ENCODE results near the gene CCNY.

Gene CCNY

DNA sequence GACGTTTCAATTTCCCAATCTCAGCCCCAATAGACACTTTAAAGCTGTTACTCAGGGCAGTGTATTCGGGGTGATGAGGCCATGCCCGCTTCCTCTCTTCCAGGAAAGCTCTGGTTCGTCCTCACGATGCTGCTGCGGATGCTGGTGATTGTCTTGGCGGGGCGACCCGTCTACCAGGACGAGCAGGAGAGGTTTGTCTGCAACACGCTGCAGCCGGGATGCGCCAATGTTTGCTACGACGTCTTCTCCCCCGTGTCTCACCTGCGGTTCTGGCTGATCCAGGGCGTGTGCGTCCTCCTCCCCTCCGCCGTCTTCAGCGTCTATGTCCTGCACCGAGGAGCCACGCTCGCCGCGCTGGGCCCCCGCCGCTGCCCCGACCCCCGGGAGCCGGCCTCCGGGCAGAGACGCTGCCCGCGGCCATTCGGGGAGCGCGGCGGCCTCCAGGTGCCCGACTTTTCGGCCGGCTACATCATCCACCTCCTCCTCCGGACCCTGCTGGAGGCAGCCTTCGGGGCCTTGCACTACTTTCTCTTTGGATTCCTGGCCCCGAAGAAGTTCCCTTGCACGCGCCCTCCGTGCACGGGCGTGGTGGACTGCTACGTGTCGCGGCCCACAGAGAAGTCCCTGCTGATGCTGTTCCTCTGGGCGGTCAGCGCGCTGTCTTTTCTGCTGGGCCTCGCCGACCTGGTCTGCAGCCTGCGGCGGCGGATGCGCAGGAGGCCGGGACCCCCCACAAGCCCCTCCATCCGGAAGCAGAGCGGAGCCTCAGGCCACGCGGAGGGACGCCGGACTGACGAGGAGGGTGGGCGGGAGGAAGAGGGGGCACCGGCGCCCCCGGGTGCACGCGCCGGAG lies 271.4 kb downstream of the CCNY start:
- Histone ChIP-seq H3K36me3 (ENCODE audit: insufficient read depth, insufficient read length, low read length) (no peaks in the 10 kb centered on the region), H3K27me3 (ENCODE audit: insufficient read depth, insufficient read length) (no peaks in the 10 kb centered on the region), H3K9ac (ENCODE audit: insufficient read length, low read depth) (no peak overlapping the region), H3K4me1 (ENCODE audit: insufficient read depth, insufficient read length) (peaks cover 2% of the 10 kb centered on the region), H3K4me3 (ENCODE audit: insufficient read length, low read depth) (no peak overlapping the region), H3K9me3 (ENCODE audit: insufficient read depth, low read length) (no peaks in the 10 kb centered on the region)
- DNase-seq (ENCODE audit: low read depth, low spot score), result no peak
- no peak for TF ChIP-seq ZNF274 (IDR thresholded peaks at IDR 0.05; ENCODE audit: low read depth, low read length)
- no peak for TF ChIP-seq YY1 (IDR thresholded peaks at IDR 0.05; ENCODE audit: insufficient read depth, insufficient read length)
- no peak for TF ChIP-seq SUZ12 (IDR thresholded peaks at IDR 0.05; ENCODE audit: extremely low read depth, insufficient read depth, insufficient read length)

DNA sequence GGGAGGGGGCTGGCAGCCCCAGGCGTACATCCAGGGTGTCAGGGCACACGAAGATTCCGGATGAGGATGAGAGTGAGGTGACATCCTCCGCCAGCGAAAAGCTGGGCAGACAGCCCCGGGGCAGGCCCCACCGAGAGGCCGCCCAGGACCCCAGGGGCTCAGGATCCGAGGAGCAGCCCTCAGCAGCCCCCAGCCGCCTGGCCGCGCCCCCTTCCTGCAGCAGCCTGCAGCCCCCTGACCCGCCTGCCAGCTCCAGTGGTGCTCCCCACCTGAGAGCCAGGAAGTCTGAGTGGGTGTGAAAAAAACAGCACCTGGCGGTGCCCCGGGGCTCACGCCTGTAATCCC lies 272.0 kb downstream of the CCNY start:
- H3K4me3 ChIP-seq (ENCODE audit: insufficient read length, low read depth), result no peak overlapping the region
- no peak for TF ChIP-seq YY1 (IDR thresholded peaks at IDR 0.05; ENCODE audit: insufficient read depth, insufficient read length)
- no peak for TF ChIP-seq ZNF274 (IDR thresholded peaks at IDR 0.05; ENCODE audit: low read depth, low read length)
- TF ChIP-seq SUZ12 (IDR thresholded peaks at IDR 0.05; ENCODE audit: extremely low read depth, insufficient read depth, insufficient read length), result no peak
- no peak for DNase-seq (ENCODE audit: low read depth, low spot score)
- peaks cover 2% of the 10 kb centered on the region for H3K4me1 ChIP-seq (ENCODE audit: insufficient read depth, insufficient read length)
- no peaks in the 10 kb centered on the region for H3K9me3 ChIP-seq (ENCODE audit: insufficient read depth, low read length)
- no peaks in the 10 kb centered on the region for H3K27me3 ChIP-seq (ENCODE audit: insufficient read depth, insufficient read length)
- no peaks in the 10 kb centered on the region for H3K36me3 ChIP-seq (ENCODE audit: insufficient read depth, insufficient read length, low read length)
- H3K9ac ChIP-seq (ENCODE audit: insufficient read length, low read depth), result no peak overlapping the region

DNA sequence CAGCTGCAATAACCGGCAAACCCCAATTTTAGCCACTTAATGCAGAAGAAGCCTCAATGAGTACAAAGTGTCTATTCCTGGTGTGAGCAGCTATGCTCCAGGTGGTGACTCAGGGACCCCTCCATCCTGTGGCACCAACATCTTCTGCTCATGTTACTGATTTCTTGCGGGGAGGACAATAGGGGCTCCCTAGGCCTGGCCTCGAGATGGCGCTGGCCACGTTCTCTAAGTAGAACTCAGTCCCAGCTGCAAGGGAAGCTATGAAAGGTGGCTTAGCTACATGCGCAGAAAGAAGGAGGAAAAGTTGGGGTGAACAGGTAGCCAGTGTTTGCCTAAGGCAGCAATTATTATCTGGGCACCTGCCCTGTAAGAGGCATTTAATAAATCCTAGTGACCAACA lies 275.4 kb downstream of the CCNY start:
- no peak for DNase-seq (ENCODE audit: low read depth, low spot score)
- no peaks in the 10 kb centered on the region for H3K27me3 ChIP-seq (ENCODE audit: insufficient read depth, insufficient read length)
- no peaks in the 10 kb centered on the region for H3K36me3 ChIP-seq (ENCODE audit: insufficient read depth, insufficient read length, low read length)
- H3K4me1 ChIP-seq (ENCODE audit: insufficient read depth, insufficient read length), result no peaks in the 10 kb centered on the region
- TF ChIP-seq YY1 (IDR thresholded peaks at IDR 0.05; ENCODE audit: insufficient read depth, insufficient read length), result no peak
- no peak for TF ChIP-seq ZNF274 (IDR thresholded peaks at IDR 0.05; ENCODE audit: low read depth, low read length)
- TF ChIP-seq SUZ12 (IDR thresholded peaks at IDR 0.05; ENCODE audit: extremely low read depth, insufficient read depth, insufficient read length), result no peak
- H3K4me3 ChIP-seq (ENCODE audit: insufficient read length, low read depth), result no peak overlapping the region
- no peaks in the 10 kb centered on the region for H3K9me3 ChIP-seq (ENCODE audit: insufficient read depth, low read length)
- H3K9ac ChIP-seq (ENCODE audit: insufficient read length, low read depth), result no peak overlapping the region

DNA sequence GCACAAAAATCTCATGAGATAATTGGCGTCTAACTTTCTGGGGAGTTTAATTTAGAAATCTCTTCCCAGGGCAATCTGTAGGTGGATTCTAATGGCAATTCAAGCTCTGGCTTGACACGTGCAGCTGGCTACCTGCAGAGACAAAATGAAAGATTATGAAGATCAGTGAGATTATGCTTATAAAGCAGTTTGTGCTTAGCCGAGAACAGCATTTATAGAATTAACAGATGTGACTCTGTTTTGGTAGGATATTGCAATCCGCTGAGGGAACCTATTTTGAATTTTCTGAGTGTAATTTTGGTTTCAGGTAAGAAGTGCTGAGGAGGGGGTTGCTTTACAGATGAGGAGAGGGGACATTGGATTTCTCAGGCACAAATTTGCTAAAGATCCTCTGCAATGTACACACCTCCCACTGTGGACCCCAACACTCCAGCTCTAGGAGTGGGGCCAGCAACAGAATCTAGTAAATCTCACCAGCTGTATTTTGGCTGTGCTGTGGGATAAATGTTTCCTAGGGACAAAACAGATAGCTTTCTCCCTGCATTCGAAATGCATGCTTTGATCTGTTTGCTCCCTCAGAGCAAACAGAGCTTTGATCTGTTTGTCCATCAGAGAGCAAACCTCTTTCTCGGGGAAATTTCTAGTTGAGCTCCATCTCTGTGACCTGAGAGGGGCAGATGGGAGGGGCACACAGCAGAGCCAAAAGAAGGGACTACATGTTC lies 276.2 kb downstream of the CCNY start:
- Histone ChIP-seq H3K36me3 (ENCODE audit: insufficient read depth, insufficient read length, low read length) (no peaks in the 10 kb centered on the region), H3K27me3 (ENCODE audit: insufficient read depth, insufficient read length) (no peaks in the 10 kb centered on the region), H3K4me1 (ENCODE audit: insufficient read depth, insufficient read length) (no peaks in the 10 kb centered on the region), H3K4me3 (ENCODE audit: insufficient read length, low read depth) (no peak overlapping the region), H3K9ac (ENCODE audit: insufficient read length, low read depth) (no peak overlapping the region), H3K9me3 (ENCODE audit: insufficient read depth, low read length) (no peaks in the 10 kb centered on the region)
- no peak for TF ChIP-seq SUZ12 (IDR thresholded peaks at IDR 0.05; ENCODE audit: extremely low read depth, insufficient read depth, insufficient read length)
- TF ChIP-seq YY1 (IDR thresholded peaks at IDR 0.05; ENCODE audit: insufficient read depth, insufficient read length), result no peak
- DNase-seq (ENCODE audit: low read depth, low spot score), result no peak

DNA sequence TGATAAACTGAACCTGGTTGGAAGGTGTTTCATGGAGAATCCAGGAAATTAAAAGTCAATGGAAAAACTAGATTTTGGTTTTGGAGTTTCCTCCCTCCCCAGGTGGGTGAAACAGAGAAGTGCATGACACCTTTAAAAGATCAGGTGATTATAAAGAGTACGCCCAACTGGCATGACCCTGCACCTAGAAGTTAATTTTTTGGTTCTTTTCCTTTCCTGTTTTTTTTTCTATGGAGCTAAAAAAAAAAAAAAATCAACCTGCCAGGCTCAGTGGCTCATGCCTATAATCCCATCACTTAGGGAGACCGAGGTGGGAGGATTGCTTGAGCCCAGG lies 276.8 kb downstream of the CCNY start:
- H3K9me3 ChIP-seq (ENCODE audit: insufficient read depth, low read length), result no peaks in the 10 kb centered on the region
- no peaks in the 10 kb centered on the region for H3K4me1 ChIP-seq (ENCODE audit: insufficient read depth, insufficient read length)
- H3K27me3 ChIP-seq (ENCODE audit: insufficient read depth, insufficient read length), result no peaks in the 10 kb centered on the region
- H3K36me3 ChIP-seq (ENCODE audit: insufficient read depth, insufficient read length, low read length), result no peaks in the 10 kb centered on the region
- no peak overlapping the region for H3K4me3 ChIP-seq (ENCODE audit: insufficient read length, low read depth)
- H3K9ac ChIP-seq (ENCODE audit: insufficient read length, low read depth), result no peak overlapping the region
- TF ChIP-seq YY1 (IDR thresholded peaks at IDR 0.05; ENCODE audit: insufficient read depth, insufficient read length), result no peak
- no peak for TF ChIP-seq ZNF274 (IDR thresholded peaks at IDR 0.05; ENCODE audit: low read depth, low read length)
- no peak for TF ChIP-seq SUZ12 (IDR thresholded peaks at IDR 0.05; ENCODE audit: extremely low read depth, insufficient read depth, insufficient read length)
- no peak for DNase-seq (ENCODE audit: low read depth, low spot score)

DNA sequence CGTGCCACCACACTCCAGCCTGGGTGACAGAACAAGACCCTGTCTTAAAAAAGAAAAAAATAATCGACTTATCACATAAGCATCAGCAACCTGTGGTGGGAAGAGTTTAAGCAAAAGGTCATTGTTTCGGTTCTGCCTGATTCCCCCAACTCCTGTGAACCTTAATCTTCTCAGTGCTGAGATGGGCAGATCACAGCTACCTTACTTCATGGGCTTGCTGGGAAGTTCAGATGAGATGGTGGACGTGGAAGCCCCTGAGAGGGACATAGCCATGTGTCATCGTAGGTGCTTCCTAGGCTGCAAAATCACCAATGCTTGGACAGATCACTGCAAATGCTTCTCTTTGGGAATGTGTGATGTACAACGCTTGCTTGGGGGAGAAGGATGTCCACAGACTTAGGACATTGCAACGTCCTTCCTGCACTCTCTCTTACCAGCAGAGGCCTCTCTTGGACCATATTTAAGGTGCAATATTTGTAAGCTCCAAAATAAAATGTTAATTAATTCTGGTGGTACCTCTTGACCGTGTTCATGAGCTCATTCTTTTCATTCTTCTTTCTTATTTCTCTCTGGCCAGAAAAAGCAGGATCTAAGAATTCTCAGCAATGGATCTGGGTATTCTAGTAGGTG lies 277.4 kb downstream of the CCNY start:
- H3K9ac ChIP-seq (ENCODE audit: insufficient read length, low read depth), result no peak overlapping the region
- DNase-seq (ENCODE audit: low read depth, low spot score), result no peak
- H3K4me3 ChIP-seq (ENCODE audit: insufficient read length, low read depth), result no peak overlapping the region
- no peaks in the 10 kb centered on the region for H3K9me3 ChIP-seq (ENCODE audit: insufficient read depth, low read length)
- no peaks in the 10 kb centered on the region for H3K36me3 ChIP-seq (ENCODE audit: insufficient read depth, insufficient read length, low read length)
- no peaks in the 10 kb centered on the region for H3K4me1 ChIP-seq (ENCODE audit: insufficient read depth, insufficient read length)
- no peak for TF ChIP-seq ZNF274 (IDR thresholded peaks at IDR 0.05; ENCODE audit: low read depth, low read length)
- no peak for TF ChIP-seq YY1 (IDR thresholded peaks at IDR 0.05; ENCODE audit: insufficient read depth, insufficient read length)
- TF ChIP-seq SUZ12 (IDR thresholded peaks at IDR 0.05; ENCODE audit: extremely low read depth, insufficient read depth, insufficient read length), result no peak
- no peaks in the 10 kb centered on the region for H3K27me3 ChIP-seq (ENCODE audit: insufficient read depth, insufficient read length)

DNA sequence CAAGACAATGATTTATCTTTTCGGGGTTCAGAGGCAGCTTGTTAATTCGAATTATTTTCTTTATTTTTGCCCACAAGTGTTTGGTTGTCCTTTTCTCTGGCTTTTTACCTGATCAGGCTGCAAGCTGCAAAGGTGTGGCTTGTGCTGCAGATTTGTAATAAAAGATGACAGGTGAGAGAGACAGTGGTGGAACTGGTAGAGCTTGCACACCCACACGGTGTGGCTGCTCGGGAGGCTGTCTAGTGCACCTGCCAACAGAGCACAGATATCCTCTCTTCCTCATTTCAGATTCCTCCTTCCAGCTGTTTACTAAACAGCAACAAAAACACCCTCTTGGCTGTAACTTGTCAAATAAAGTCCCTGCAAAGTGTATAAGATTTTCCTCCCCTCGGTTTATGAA lies 278.0 kb downstream of the CCNY start:
- Histone ChIP-seq H3K9me3 (ENCODE audit: insufficient read depth, low read length) (no peaks in the 10 kb centered on the region), H3K4me1 (ENCODE audit: insufficient read depth, insufficient read length) (no peaks in the 10 kb centered on the region), H3K27me3 (ENCODE audit: insufficient read depth, insufficient read length) (no peaks in the 10 kb centered on the region), H3K36me3 (ENCODE audit: insufficient read depth, insufficient read length, low read length) (no peaks in the 10 kb centered on the region), H3K4me3 (ENCODE audit: insufficient read length, low read depth) (no peak overlapping the region), H3K9ac (ENCODE audit: insufficient read length, low read depth) (no peak overlapping the region)
- no peak for TF ChIP-seq SUZ12 (IDR thresholded peaks at IDR 0.05; ENCODE audit: extremely low read depth, insufficient read depth, insufficient read length)
- TF ChIP-seq YY1 (IDR thresholded peaks at IDR 0.05; ENCODE audit: insufficient read depth, insufficient read length), result no peak
- TF ChIP-seq ZNF274 (IDR thresholded peaks at IDR 0.05; ENCODE audit: low read depth, low read length), result no peak
- no peak for DNase-seq (ENCODE audit: low read depth, low spot score)
